HCEC 1CT (cell line): ENCODE data around the gene NDUFS7.

Source experiments
- DNase-seq: peaks from one replicate; pipeline ENCODE4 v3.0.0-alpha.2; 2017

NDUFS7 gene

DNA sequence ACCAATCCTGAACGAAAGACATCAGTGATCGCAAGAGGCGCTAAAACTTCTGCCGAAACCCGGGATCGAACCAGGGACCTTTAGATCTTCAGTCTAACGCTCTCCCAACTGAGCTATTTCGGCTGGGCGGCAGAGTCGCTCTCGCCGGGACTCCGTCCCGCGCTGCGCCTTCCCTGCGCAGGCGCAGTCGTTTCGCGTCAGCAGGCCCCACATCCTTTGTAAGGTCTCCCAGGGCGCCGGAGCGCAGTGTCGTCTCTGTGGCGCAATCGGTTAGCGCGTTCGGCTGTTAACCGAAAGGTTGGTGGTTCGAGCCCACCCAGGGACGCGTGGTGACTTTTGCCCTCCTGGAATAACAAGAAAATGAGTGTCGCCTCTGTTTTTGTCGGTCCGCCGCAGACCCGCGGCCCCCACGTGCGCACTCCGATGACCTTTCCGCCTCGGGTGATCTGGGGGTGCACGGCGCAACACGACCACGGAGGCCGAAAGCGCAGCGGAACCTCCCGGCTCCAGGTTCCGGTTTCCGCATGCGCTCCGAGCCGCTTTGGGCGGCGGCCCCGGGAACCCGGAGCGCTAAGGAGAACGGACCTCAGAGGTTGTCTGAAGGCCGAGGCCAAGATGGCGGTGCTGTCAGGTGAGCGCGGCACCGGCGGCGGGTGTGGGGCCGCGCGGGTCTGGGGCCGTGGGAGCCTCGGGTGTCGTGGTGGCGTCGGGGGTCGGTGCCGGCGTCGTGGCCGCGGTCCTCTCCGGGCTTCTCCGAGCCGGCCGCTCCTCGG is at the start of gene NDUFS7:
NDUFS7 (plus strand) TSS at position 596 of the 773 bp plus-strand sequence; CDS start at position 616, 20 bp downstream.
- peak; percentile 89 for DNase-seq

DNA sequence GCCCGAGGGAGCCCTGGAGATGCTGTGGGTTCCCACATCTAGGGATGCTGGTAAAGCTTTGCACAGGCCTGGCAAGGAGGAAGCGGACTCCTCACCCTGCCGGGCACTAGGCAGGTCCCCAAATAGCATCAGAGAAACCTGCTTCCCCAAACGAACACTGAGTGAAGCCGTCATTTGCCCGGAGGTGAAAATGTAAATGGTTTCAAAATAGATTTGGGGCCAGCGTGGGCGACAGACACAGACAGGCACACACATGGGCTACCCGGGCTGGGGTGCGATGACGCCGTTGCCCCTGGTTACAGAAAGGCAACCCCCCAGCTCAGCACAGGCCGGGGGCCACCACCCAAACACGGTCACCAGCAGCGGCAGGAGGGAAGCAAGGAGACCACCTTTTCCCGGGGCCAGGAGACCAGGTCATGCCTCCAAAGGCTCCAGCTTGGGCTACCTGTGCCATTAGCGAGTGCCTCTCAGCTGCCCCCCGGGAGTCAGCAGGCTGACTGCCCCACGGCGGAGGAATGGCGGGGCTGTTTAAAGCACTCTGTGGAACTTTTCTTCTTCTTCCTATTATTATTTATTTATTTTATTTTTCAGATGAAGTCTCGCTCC is 47.5 kb upstream of the NDUFS7 start:
- no peak for DNase-seq

DNA sequence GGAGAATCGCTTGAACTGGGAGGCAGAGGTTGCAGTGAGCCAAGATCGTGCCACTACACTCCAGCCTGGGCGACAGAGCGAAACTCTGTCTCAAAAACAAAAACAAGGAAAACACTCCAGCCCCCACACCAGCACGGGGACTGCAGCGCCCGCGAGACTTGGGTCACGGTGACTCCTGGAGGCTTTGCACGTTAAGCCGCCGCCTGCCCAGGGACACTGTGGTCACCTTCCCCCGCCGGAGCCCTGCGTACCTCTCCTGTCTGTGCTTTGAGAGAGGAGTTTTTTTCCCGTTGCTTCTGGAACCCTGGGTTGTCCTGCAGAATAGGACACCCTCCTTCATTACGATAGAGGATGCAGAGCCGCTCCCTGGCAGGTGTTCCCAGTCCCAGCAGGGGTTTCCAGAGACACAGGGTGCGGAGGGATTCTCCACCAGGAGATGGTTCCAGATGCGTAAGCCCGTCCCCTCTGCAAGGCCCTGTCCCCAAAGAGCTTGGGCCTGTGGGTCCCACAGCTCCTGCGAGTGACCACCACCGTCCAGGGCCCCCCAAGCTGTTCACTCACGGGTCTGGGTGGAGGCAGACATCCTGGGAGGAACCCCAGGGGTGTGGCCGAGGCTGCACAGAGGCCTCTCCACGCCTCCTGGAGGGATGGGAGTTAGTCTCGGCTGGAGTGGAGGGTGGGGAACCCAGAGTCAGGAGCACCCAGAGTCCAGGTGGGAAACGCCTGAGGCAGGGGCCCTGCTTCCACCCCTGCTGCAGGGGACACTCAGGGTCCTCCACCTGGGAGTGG is 42.8 kb upstream of the NDUFS7 start:
- DNase-seq, result no peak

DNA sequence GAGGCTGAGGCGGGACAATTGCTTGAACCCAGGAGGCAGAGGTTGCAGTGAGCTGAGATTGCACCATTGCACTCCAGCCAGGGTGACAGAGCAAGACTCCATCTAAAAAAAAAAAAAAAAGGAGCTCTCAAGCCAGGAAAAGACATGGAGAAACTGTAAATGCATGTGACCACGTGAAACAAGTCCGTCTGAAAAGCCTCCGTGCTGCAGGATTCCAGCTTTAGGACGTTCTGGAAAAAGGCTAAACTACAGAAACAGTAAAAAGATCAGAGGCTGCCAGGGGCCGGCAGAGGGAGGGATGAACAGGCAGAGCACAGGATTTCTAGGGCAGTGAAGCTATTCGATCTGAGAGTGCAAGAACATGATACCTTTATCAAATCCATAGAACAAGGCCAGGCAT is 40.7 kb upstream of the NDUFS7 start:
- DNase-seq, result no peak

DNA sequence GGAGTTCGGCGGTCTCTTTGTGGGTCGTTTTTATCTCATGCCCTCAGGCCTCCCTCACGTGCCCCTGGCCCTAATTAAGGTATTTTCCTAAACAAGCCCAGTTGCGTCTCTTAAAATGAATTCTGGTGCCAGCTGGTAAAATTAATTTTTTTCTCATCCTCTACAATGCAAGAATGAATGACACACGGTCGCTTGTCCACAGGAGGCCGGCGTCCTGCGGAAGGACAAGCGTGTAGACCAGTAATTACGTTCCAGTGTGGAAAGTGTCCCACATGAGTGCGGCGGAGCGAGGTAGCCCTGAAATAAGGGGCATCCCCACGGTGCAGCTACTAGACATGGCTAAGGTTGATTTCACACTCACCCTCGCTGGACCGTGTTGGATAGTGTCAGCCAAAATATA is 34.5 kb upstream of the NDUFS7 start:
- DNase-seq, result no peak

DNA sequence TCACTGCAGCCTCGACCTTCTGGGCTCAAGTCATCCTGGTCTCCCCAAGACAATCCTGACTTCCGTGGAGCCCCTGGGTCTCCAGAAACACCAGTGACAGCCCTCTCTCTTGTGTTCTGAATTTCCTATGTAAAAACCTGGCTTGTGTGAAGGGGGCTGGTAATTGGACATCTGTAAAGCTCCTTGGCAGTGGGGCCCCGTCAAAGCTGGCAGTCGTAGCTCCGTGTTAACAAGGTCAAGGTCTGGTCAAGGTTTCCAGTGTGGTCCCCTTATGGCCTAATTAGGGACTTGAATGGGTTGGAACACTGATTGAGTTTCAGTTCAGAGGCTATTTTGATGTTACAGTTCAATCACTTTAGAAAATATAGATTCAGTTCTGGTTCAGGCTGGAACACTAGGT is 32.8 kb upstream of the NDUFS7 start:
- DNase-seq, result no peak

DNA sequence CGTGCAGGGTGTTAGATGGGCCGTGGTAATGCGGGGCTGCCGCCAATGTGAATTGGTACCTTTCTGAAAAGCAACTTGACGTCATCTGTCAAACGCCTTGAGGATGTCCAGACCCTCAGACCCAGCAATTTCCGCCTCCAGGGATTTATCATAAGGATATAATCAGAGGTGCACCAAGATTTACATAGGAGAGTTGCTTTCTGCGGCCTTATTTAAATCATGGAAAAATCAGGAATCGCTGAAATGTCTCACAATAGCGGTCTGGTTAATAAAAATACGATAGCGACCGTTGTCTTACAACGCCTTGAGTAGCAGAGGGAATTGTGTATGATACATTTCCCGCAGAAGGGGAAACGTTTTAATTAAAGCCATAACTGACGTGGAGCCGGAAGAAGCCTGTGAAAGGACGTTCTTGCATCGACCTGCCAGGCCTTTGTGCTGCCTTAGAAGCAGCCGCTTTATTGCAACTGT is 32.3 kb upstream of the NDUFS7 start:
- no peak for DNase-seq

DNA sequence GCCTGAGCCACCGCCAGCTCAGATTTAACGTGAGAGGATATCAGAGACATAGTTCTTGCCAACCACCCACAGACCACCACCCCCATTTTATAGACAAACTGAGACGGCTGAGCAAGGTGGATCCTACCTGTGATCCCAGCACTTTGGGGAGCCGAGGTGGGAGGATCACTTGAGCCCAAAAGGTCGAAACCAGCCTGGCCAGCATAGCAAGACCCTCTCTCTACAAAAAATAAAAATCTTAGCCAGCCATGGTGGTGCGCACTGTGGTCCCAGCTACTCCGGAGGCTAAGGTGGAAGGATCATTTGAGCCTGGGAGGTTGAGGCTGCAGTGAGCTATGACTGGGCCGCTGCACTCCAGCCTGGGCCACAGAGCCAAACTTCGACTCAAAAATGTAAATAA is 30.6 kb upstream of the NDUFS7 start:
- DNase-seq, result no peak

DNA sequence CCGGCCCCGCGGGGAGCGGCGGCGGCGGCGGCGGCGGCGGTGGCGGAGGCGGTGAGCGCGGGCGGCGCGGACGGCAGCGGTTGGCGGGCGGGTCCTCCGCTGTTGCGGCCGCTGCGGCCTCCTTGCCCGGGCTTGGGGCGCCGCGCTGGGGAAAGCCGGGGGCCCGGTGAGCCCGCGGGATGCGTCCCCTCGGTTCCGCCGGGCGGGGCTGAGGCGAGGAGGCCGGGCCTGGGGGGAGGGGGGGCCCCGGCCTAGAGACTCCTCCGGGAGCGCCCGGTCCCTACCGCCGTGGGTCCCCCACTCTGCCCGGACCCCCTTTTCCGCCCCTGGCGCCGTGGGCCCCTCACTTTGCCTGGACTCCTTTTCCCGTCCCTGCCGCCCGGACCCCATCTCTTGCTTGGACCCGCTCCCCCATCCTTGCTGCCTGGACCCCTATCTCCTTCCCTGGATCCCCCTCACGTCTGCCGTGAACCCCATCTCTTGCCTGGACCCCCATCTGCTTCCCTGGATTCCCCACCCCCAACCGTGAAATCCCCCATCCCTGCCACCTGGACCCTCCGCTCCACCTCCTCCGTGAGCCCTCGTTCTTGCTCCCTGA is 28.6 kb upstream of the NDUFS7 start:
- DNase-seq, result no peak

DNA sequence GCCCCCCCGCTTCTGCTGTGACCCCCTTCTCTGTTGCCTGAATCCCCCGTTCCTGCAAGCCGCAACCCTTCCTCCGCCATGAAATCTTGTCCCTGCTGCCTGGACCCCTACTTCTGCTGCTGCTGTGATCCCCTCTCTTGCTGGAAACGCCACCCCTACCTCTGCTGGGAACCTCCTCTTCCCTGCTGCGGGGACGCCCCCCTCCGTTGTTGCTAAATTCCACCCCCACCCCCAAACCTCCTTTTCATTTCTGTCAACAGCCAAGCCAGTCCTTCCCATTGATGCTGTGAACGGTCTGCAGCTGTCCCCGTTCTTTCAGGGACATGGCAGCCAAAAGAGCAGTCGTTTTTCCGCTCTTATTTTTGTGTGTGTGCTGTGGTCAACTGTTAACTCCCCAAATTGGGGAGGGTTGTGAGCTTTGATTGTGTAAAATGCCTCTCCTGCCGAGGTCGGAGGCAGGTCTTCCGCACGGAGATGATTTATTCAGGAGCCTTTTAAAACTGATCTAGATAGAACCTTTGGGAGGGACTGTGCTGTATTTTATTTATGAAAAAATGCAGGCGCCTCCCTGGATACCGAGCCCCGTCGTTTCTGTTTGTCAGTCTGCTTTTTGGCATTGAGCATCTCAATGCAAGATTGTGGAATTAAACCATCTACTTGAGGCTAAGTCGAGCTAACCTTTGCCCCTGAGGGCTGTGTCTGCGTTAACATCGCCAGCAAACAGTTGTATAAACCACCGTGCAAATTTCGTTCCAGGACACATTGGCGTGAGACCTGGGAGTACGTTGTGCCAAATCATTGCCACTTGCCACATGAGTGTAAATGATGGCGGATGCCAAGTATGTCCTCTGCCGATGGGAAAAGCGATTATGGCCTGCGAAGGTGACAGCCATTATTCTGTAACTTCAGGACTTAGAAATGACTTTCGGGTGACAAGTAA is 27.9 kb upstream of the NDUFS7 start:
- DNase-seq, result no peak

DNA sequence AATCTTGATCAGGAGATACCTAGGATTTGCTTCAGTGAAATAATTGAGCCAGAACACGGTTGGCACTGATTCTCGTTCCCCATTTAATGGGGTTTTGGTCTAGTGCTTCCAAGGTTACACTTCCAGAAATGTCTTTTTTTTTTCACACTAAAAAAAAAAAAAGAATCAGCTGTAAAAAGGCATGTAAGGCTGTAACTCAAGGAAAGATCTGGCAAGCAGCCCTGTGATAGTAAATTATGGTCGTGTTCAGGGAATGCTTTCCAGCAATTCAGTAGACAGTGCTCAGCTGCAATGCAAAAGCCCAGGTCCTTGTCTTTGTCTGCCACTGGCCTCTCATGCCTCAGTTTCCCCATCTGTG is 27.2 kb upstream of the NDUFS7 start:
- DNase-seq, result no peak

DNA sequence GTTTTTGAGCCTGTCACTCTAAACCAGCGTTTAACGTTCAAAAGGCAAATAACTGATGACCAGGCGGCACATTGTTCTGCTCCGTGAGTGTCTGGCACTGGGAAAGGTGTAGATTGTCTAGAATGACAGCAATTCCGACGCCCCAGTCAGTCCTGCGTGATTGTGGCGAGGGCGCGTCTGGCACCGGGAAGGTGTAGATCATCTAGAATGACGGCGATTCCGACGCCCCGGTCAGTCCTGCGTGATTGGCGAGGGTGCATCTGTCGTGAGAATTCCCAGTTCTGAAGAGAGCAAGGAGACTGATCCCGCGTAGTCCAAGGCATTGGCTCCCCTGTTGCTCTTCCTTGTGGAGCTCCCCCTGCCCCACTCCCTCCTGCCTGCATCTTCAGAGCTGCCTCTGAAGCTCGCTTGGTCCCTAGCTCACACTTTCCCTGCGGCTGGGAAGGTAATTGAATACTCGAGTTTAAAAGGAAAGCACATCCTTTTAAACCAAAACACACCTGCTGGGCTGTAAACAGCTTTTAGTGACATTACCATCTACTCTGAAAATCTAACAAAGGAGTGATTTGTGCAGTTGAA is 26.1 kb upstream of the NDUFS7 start:
- no peak for DNase-seq

DNA sequence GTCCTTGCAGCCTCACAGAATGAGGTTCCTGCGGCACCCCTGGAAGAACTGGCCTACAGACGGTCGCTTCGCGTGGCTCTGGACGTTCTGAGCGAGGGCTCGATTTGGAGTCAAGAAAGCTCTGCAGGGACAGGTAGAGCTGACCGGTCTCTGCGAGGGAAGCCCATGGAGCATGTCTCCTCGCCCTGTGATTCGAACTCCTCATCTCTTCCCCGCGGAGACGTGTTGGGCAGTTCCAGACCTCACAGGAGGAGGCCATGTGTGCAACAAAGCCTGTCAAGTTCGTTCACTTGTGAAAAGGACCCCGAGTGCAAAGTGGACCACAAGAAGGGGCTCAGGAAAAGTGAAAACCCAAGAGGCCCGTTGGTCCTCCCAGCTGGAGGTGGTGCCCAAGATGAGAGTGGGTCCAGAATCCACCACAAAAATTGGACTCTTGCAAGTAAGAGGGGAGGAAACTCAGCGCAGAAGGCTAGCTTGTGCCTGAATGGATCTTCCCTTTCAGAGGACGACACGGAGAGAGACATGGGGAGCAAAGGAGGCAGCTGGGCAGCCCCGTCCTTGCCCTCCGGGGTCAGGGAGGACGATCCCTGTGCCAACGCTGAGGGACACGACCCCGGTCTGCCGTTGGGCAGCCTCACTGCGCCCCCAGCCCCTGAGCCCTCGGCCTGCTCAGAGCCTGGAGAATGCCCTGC is 23.4 kb upstream of the NDUFS7 start:
- DNase-seq, result no peak

DNA sequence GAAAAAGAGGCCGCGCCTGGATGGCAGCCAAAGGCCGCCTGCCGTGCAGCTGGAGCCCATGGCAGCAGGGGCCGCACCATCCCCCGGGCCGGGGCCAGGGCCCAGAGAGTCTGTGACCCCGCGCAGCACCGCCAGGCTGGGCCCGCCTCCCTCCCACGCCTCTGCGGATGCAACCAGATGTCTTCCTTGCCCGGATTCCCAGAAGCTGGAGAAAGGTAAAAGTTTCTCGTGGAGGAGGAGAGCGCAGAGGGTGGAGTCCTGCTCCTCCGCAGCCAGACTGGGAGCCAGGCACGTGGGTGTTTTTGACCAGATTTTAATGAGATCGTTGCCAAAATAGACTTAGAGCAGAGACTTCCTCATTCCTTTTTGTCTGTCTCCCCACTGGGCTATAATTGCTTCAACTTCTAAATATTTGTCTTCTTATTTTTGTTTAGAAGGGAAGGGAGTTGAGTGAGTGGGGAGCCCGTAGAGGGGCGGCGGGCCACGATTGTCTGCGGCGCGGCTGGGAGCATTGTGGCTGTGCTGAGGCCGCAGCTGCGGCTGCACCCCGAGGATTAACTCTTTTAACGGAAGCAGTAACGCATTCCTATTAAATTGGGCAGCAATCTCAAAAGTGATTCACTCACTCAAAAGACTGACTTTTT is 22.8 kb upstream of the NDUFS7 start:
- DNase-seq, result peak; percentile 64

DNA sequence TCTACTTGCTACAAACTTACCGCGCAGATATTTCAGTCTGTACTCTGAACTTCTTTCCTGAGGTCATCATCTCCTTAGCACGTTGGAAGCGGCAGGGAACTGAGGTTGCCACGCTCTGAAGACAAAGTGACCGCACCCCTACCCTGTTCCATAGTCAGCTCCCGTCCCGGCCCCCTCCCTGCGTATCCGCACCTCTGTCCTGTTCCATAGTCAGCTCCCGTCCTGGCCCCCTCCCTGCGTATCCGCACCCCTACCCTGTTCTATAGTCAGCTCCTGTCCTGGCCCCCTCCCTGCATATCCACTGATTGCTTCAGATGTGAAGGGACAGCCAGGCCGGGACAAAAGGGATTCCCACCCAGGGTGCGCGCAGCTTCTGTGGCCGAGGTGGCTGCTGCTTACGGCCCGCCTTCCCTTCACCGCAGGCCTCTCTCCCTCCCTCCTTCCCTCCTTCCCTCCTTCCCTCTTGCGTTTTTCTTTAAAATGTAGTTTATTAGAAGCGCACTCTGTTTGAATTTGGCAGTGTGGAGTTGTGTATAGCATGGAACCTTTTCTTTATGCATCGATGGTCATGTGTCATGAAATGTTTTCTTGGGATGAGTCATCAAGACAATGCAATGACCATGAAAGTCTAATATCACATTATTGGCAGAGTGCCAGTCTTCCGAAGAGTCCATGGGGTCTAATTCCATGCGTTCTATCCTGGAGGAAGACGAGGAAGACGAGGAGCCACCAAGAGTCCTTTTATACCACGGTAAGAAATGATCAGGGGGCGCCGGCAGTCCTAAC is 21.9 kb upstream of the NDUFS7 start:
- no peak for DNase-seq

DNA sequence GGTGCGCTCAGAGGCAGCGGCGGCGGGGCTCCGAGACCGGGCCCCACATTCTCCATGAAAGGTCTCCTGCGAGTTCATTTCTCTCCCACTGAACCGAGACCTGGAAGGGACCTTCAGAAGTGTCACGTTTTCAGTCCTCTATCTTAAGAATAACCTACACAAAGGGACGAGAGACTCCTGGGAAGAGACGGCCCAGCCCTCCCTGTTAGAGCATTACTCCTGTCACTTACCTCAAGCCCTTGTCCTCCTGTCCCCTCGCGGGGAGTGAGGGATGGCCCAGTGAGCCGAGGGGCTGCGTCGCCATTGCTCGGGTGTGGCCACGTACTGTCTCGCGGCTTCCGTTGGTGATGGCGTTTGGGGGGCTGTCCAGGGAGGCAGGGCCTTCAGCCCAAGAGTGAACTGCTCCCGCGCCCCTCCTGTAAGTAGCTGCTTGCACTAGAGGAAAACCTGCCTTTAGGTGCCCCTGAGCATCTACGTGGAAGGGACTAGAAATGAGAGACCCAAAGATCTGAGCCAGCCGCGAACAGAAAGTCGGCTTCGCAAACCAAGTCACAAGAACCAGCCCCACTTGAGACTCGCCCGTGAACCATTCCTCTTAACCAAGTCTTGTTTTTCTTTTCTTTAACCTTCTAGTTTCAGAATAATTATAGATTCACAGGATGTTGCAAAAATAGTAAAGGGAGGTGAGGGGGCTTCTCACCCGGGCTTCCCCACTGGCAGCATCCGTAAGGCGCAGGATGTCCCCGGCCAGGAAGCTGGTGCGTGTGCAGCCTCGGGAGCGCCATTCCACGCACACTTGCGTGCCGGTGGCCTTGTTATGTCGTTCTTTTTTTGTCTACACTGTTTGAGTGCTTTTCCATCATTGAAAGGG is 21.1 kb upstream of the NDUFS7 start:
- no peak for DNase-seq

DNA sequence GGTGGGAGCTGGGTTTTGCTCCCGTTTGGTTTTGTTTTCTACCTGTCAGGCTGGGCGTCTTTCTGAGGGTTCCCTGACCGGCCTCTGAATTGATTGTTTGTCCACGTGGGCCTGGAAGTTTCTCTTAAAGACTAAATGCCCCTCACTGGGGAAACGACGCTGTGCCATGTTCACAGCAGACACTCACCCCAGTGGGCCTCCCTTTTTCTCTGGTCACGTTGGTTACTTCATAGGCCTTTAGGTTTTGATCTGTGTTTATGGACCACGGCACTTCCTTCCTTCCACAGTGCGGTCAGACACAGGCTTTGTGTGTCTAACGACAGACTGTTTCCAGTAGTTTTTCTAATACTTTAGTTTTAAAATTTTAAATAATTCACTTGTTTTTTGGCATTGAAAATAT is 20.1 kb upstream of the NDUFS7 start:
- DNase-seq, result no peak

DNA sequence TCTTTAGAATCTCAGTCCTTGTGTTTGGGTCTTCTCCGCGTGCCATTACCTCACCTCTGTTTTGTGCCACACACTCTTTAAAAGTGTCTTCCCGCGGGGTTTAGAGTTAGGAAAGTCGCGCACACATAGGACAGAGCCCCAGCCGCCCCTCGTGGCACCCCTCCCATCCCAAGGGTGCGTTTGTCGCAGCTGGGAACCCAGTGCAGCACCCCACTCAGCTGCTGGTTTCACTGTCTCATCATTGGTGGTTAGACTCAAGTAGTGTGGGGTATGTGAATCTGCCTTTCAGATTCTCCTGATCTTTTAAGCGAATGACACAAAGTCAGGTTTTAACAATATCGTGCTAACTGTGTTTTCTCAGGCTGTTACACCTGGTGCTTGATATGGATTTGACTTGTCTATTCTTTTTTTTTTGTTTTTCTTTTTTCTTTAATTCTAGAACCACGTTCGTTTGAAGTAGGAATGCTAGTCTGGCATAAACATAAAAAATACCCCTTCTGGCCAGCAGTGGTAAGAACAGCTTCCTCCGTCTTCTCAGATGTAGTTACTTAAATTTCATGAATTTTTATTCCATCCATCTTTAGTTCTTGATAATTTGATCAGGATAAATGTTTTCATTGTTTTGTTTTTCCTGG is 19.5 kb upstream of the NDUFS7 start:
- DNase-seq, result no peak
